NB4 (cell line): Measurements from ENCODE around the gene VPS25.

ENCODE experiments used
- MYC ChIP-seq: IDR thresholded peaks from 2 replicates; pipeline ENCODE4 v1.6.1; 2011; ENCODE audit warnings: low read depth, low read length
- POLR2A ChIP-seq: IDR thresholded peaks from 2 replicates; pipeline ENCODE4 v1.6.1; 2011; ENCODE audit warnings: mild to moderate bottlenecking; ENCODE audit not compliant: insufficient read length; ENCODE audit errors: extremely low read depth
- TF ChIP-seq, protein P1 (sequence below): IDR thresholded peaks from one replicate; pipeline ENCODE4 v1.5.1; 2012; ENCODE audit warnings: low read depth, low read length
- TF ChIP-seq, protein P2 (sequence below): IDR thresholded peaks from 2 replicates; pipeline ENCODE4 v1.6.1; 2011; ENCODE audit warnings: low read depth, low read length

DNA sequence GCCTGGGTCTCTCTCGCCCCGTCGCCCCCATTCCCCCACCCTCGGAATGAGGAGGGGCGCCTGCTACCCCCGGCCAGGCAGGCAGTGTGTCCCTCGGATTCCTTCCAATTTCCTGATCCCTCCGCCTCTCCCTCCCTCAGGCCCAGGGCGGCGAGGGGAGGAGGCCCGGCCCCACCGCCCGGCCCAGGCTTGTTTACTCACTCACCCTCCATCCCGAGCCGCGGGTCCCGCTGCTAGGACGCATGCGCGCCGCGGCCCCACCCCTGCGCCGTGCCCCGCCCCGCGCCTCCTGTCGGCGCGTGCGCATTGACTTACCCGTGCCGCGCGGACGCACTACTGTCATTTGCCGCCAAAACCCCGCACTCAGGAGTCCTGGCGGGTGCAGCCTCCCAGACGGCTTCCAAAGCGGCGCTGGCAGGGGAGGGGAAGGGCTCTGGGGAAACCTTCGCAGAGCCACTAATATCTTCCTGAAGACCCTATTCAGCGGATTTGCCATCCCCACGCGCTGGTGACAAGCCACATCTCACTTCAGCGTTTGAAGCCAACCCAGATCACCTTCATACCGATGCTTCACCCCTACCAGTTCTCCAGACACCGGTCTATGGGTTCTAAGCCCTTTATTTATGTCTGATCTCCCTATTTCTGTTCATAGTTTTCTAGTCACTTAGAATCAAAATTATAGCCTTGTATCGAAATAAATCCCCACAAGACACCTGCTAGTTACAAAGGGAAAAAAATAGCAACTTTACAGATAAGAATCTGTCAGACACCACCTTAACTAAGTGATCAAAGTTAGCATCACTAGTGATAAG, 28.2 kb upstream of the VPS25 start, which contains the start of gene EZH1:
- TF ChIP-seq, protein P1, sequence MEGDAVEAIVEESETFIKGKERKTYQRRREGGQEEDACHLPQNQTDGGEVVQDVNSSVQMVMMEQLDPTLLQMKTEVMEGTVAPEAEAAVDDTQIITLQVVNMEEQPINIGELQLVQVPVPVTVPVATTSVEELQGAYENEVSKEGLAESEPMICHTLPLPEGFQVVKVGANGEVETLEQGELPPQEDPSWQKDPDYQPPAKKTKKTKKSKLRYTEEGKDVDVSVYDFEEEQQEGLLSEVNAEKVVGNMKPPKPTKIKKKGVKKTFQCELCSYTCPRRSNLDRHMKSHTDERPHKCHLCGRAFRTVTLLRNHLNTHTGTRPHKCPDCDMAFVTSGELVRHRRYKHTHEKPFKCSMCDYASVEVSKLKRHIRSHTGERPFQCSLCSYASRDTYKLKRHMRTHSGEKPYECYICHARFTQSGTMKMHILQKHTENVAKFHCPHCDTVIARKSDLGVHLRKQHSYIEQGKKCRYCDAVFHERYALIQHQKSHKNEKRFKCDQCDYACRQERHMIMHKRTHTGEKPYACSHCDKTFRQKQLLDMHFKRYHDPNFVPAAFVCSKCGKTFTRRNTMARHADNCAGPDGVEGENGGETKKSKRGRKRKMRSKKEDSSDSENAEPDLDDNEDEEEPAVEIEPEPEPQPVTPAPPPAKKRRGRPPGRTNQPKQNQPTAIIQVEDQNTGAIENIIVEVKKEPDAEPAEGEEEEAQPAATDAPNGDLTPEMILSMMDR = no peak
- TF ChIP-seq POLR2A (peak; percentile 67), MYC (peak; percentile 22)
- TF ChIP-seq, protein P2, sequence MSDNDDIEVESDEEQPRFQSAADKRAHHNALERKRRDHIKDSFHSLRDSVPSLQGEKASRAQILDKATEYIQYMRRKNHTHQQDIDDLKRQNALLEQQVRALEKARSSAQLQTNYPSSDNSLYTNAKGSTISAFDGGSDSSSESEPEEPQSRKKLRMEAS = peak; percentile 84
